ENCODE measurements around the gene COL5A3.

Gene COL5A3

GRCh38 chr19:10013834-10014618, 3.7 kb upstream of the COL5A3 start:
- H3K4me3 ChIP-seq (ENCODE audit: low read length), result no peak overlapping the region
- no peak for DNase-seq (ENCODE audit: low read depth, low spot score)

GRCh38 chr19:10013316-10013715, 3.0 kb upstream of the COL5A3 start, which contains the start of gene RDH8:
Gene RDH8 (plus strand): TSS chr19:10013483. CDS start chr19:10013498, 15 bp downstream.
- H3K4me3 ChIP-seq (ENCODE audit: low read length), result no peak within 1 kb of the TSS
- no peak for DNase-seq (ENCODE audit: low read depth, low spot score)

GRCh38 chr19:10011974-10012373, 1.7 kb upstream of the COL5A3 start:
- no peak for DNase-seq (ENCODE audit: low read depth, low spot score)
- H3K4me3 ChIP-seq (ENCODE audit: low read length), result no peak overlapping the region

- H3K4me3 ChIP-seq (ENCODE audit: low read length), result no peak overlapping the region
- no peak for DNase-seq (ENCODE audit: low read depth, low spot score)
Measured at GRCh38 chr19:10010939-10011338, 635 bp upstream of the COL5A3 start.

GRCh38 chr19:10009714-10010224, 535 bp downstream of the COL5A3 start:
- H3K4me3 ChIP-seq (ENCODE audit: low read length), result no peak overlapping the region
- no peak for DNase-seq (ENCODE audit: low read depth, low spot score)

- H3K4me3 ChIP-seq (ENCODE audit: low read length), result no peak overlapping the region
- no peak for DNase-seq (ENCODE audit: low read depth, low spot score)
Measured at GRCh38 chr19:10008184-10008765, 2.0 kb downstream of the COL5A3 start.

GRCh38 chr19:10007371-10008183, 2.7 kb downstream of the COL5A3 start:
- DNase-seq (ENCODE audit: low read depth, low spot score), result no peak
- no peak overlapping the region for H3K4me3 ChIP-seq (ENCODE audit: low read length)

GRCh38 chr19:10006752-10007323, 3.5 kb downstream of the COL5A3 start:
- H3K4me3 ChIP-seq (ENCODE audit: low read length), result no peak overlapping the region
- DNase-seq (ENCODE audit: low read depth, low spot score), result no peak

- no peak for DNase-seq (ENCODE audit: low read depth, low spot score)
- no peak overlapping the region for H3K4me3 ChIP-seq (ENCODE audit: low read length)
Measured at GRCh38 chr19:10006335-10006708, 4.0 kb downstream of the COL5A3 start.

GRCh38 chr19:10005632-10006334, 4.5 kb downstream of the COL5A3 start:
- H3K4me3 ChIP-seq (ENCODE audit: low read length), result no peak overlapping the region
- no peak for DNase-seq (ENCODE audit: low read depth, low spot score)

GRCh38 chr19:10004617-10005016, 5.7 kb downstream of the COL5A3 start:
- H3K4me3 ChIP-seq (ENCODE audit: low read length), result no peak overlapping the region
- DNase-seq (ENCODE audit: low read depth, low spot score), result no peak

- no peak for DNase-seq (ENCODE audit: low read depth, low spot score)
- H3K4me3 ChIP-seq (ENCODE audit: low read length), result no peak overlapping the region
Measured at GRCh38 chr19:10003271-10003670, 7.0 kb downstream of the COL5A3 start.

- no peak overlapping the region for H3K4me3 ChIP-seq (ENCODE audit: low read length)
- DNase-seq (ENCODE audit: low read depth, low spot score), result no peak
Measured at GRCh38 chr19:10001899-10002298, 8.4 kb downstream of the COL5A3 start.

- peak; percentile 35 for DNase-seq (ENCODE audit: low read depth, low spot score)
- H3K4me3 ChIP-seq (ENCODE audit: low read length), result no peak overlapping the region; the same call in 1 of the 2 replicates
Measured at GRCh38 chr19:10000171-10000826, 10.0 kb downstream of the COL5A3 start.

- no peak overlapping the region for H3K4me3 ChIP-seq (ENCODE audit: low read length)
- no peak for DNase-seq (ENCODE audit: low read depth, low spot score)
Measured at GRCh38 chr19:9996541-9996940, 13.8 kb downstream of the COL5A3 start.

- DNase-seq (ENCODE audit: low read depth, low spot score), result no peak
- H3K4me3 ChIP-seq (ENCODE audit: low read length), result no peak overlapping the region
Measured at GRCh38 chr19:9995999-9996398, 14.3 kb downstream of the COL5A3 start.

GRCh38 chr19:9995084-9995483, 15.2 kb downstream of the COL5A3 start:
- no peak for DNase-seq (ENCODE audit: low read depth, low spot score)
- no peak overlapping the region for H3K4me3 ChIP-seq (ENCODE audit: low read length)

GRCh38 chr19:9991425-9992191, 18.7 kb downstream of the COL5A3 start:
- no peak overlapping the region for H3K4me3 ChIP-seq (ENCODE audit: low read length)
- DNase-seq (ENCODE audit: low read depth, low spot score), result no peak

Data from Jurkat, Clone E6-1 (cell line).